H1 (cell line): ENCODE results near the gene CCDC196. TPM values are rescaled to one million over a fixed set of nuclear protein-coding genes. Genes with fewer than 3 reads are reported as not detected.

Experiments
- CTCF ChIA-PET: fragments of 300-600 bp; sonication (Branson Sonifier 250); formaldehyde crosslinking; loops from one replicate; lab custom pipeline; 2021; ENCODE audit not compliant: partially characterized antibody; lab: Charles Lee
- POLR2A ChIA-PET: fragments of 300-600 bp; sonication (Branson Sonifier 250); formaldehyde crosslinking; loops from one replicate; lab custom pipeline; 2021; ENCODE audit warnings: inconsistent platforms; ENCODE audit not compliant: partially characterized antibody; lab: Charles Lee
- DNase-seq, 2 experiments: peaks; one replicate each; pipeline versions ENCODE4 v3.0.0 to v3.0.0-alpha.2; 2010 to 2022; ENCODE audit warnings: low spot score in 2 of 2, low read depth in 1 of 2, mixed read lengths in 1 of 2
- FAIRE-seq: peaks from 2 replicates; lab custom pipeline; 2011; peaks lifted over from hg19 to GRCh38; lab: Jason Lieb, UNC
- H2AFZ ChIP-seq: 2 replicates; pipeline ENCODE4 v1.8.1; 2012; ENCODE audit warnings: low read length, inconsistent platforms
- H2AK5ac ChIP-seq: 2 replicates; pipeline ENCODE4 v1.6.1; 2013; ENCODE audit warnings: low read depth, low read length
- H2BK120ac ChIP-seq: replicated peaks from 2 replicates; pipeline ENCODE3; 2013; ENCODE audit warnings: low read depth, low read length, inconsistent platforms
- H2BK12ac ChIP-seq: 2 replicates; pipeline ENCODE4 v1.6.1; 2013; ENCODE audit warnings: low read depth, low read length
- H2BK15ac ChIP-seq: 2 replicates; pipeline ENCODE4 v1.6.1; 2013; ENCODE audit warnings: low read length
- H2BK20ac ChIP-seq: 2 replicates; pipeline ENCODE4 v1.6.1; 2013; ENCODE audit warnings: low read length
- H2BK5ac ChIP-seq: 2 replicates; pipeline ENCODE4 v1.6.1; 2013; ENCODE audit warnings: low read depth, low read length
- H3K14ac ChIP-seq: 2 replicates; pipeline ENCODE4 v1.6.1; 2013; ENCODE audit warnings: inconsistent platforms; ENCODE audit not compliant: insufficient read length
- H3K18ac ChIP-seq: 2 replicates; pipeline ENCODE4 v1.6.1; 2013; ENCODE audit warnings: low read length; ENCODE audit errors: extremely low read depth
- H3K23ac ChIP-seq: 2 replicates; pipeline ENCODE4 v1.6.1; 2013; ENCODE audit warnings: inconsistent platforms; ENCODE audit not compliant: insufficient read length
- H3K23me2 ChIP-seq: 2 replicates; pipeline ENCODE4 v1.6.1; 2013; ENCODE audit warnings: low read depth, low read length
- H3K27ac ChIP-seq: 2 replicates; pipeline ENCODE4 v1.6.1; 2011; ENCODE audit warnings: low read depth, low read length, inconsistent platforms
- H3K27me3 ChIP-seq, 4 experiments: replicated peaks in 1 of 4; 1 replicate in 1 of 4; 2 replicates in 3 of 4; pipeline versions ENCODE4 v1.6.1 to v1.8.1; 2011 to 2013; ENCODE audit warnings: low read length in 3 of 4, mild to moderate bottlenecking in 3 of 4, inconsistent platforms in 2 of 4, mixed read lengths in 2 of 4, moderate library complexity in 1 of 4; ENCODE audit not compliant: control insufficient read depth in 3 of 4, insufficient read depth in 3 of 4; ENCODE audit errors: extremely low read depth in 1 of 4
- H3K36me3 ChIP-seq, 4 experiments: 2 replicates each; pipeline versions ENCODE4 v1.6.1 to v1.8.1; 2011 to 2013; ENCODE audit warnings: mild to moderate bottlenecking in 4 of 4, low read length in 3 of 4, moderate library complexity in 2 of 4, control low read depth in 1 of 4, inconsistent platforms in 1 of 4; ENCODE audit not compliant: insufficient read depth in 4 of 4, control insufficient read depth in 2 of 4
- H3K4ac ChIP-seq: replicated peaks from 2 replicates; pipeline ENCODE3; 2013; ENCODE audit warnings: low read length, low read depth, mixed read lengths, inconsistent platforms; ENCODE audit not compliant: insufficient read length
- H3K4me1 ChIP-seq, 4 experiments: replicated peaks in 1 of 4; 1 replicate in 1 of 4; 2 replicates in 3 of 4; pipeline versions ENCODE4 v1.6.1 to v1.8.1; 2011 to 2013; ENCODE audit warnings: low read length in 3 of 4, inconsistent platforms in 2 of 4, mixed read lengths in 1 of 4; ENCODE audit not compliant: insufficient read depth in 4 of 4, control insufficient read depth in 3 of 4
- H3K4me2 ChIP-seq, 2 experiments: 2 replicates each; pipeline versions ENCODE4 v1.6.1 to v1.8.1; 2011 to 2013; ENCODE audit warnings: low read depth in 2 of 2, low read length in 2 of 2, control low read depth in 1 of 2, inconsistent platforms in 1 of 2, mild to moderate bottlenecking in 1 of 2; ENCODE audit not compliant: insufficient read depth in 1 of 2
- H3K4me3 ChIP-seq, 4 experiments: fragments of 200-600, 300-600 bp in 1 of 4; sonication (generic), shearing (Covaris generic), sonication (Bioruptor Twin) in 1 of 4; 2 replicates each; pipeline versions ENCODE4 v1.5.1 to v1.8.1; 2011 to 2016; ENCODE audit warnings: low read length in 4 of 4, low read depth in 3 of 4, control low read depth in 2 of 4, inconsistent platforms in 2 of 4, mild to moderate bottlenecking in 2 of 4, mixed read lengths in 1 of 4, moderate library complexity in 1 of 4; ENCODE audit not compliant: insufficient read depth in 2 of 4; ENCODE audit errors: extremely low read depth in 1 of 4
- H3K56ac ChIP-seq: replicated peaks from 2 replicates; pipeline ENCODE3; 2013; ENCODE audit warnings: low read depth, mild to moderate bottlenecking, mixed read lengths, low read length, inconsistent platforms; ENCODE audit not compliant: insufficient read length
- H3K79me1 ChIP-seq: 2 replicates; pipeline ENCODE4 v1.6.1; 2013; ENCODE audit warnings: low read depth, low read length, control low read depth
- H3K79me2 ChIP-seq, 2 experiments: 2 replicates each; pipeline versions ENCODE4 v1.6.1 to v1.8.1; 2012 to 2013; ENCODE audit warnings: low read length in 2 of 2, mild to moderate bottlenecking in 2 of 2, inconsistent platforms in 1 of 2; ENCODE audit not compliant: insufficient read depth in 2 of 2, control insufficient read depth in 1 of 2
- H3K9ac ChIP-seq, 4 experiments: replicated peaks in 1 of 4; 1 replicate in 1 of 4; 2 replicates in 3 of 4; pipeline versions ENCODE4 v1.6.1 to v1.8.1; 2011 to 2013; ENCODE audit warnings: low read depth in 3 of 4, low read length in 3 of 4, control low read depth in 2 of 4, mild to moderate bottlenecking in 2 of 4, moderate library complexity in 2 of 4, inconsistent platforms in 1 of 4; ENCODE audit errors: extremely low read depth in 1 of 4
- H3K9me3 ChIP-seq, 2 experiments: 2 replicates each; pipeline versions ENCODE4 v1.6.1 to v1.8.1; 2012 to 2013; ENCODE audit warnings: mild to moderate bottlenecking in 2 of 2, moderate library complexity in 2 of 2, control low read depth in 1 of 2, inconsistent platforms in 1 of 2, low read depth in 1 of 2, low read length in 1 of 2, mixed read lengths in 1 of 2; ENCODE audit not compliant: insufficient read depth in 2 of 2
- H4K20me1 ChIP-seq, 2 experiments: replicated peaks in 1 of 2; 2 replicates each; pipeline versions ENCODE3 to v1.8.1; 2011 to 2013; ENCODE audit warnings: inconsistent platforms in 2 of 2, low read length in 2 of 2, mild to moderate bottlenecking in 1 of 2; ENCODE audit not compliant: insufficient read depth in 2 of 2, control insufficient read depth in 1 of 2
- H4K5ac ChIP-seq: 2 replicates; pipeline ENCODE4 v1.6.1; 2013; ENCODE audit warnings: low read length, low read depth, mixed read lengths, inconsistent platforms; ENCODE audit not compliant: insufficient read length
- H4K8ac ChIP-seq: 2 replicates; pipeline ENCODE4 v1.8.0; 2013; ENCODE audit warnings: mild to moderate bottlenecking, moderate library complexity, low read length, inconsistent platforms; ENCODE audit not compliant: insufficient read depth; ENCODE audit errors: extremely low read depth
- H4K91ac ChIP-seq: replicated peaks from 2 replicates; pipeline ENCODE3; 2013; ENCODE audit warnings: low read length, mixed read lengths, inconsistent platforms; ENCODE audit not compliant: insufficient read length
- BACH1 ChIP-seq: IDR thresholded peaks from 2 replicates; pipeline ENCODE4 v1.6.1; 2012; ENCODE audit warnings: low read length, improper control_type of control experiment
- BRCA1 ChIP-seq: IDR thresholded peaks from 2 replicates; pipeline ENCODE4 v1.6.1; 2012; ENCODE audit warnings: low read depth, low read length, improper control_type of control experiment
- CBX5 ChIP-seq: fragments of 300-800, 300-1000 bp; sonication (generic); IDR thresholded peaks from 2 replicates; pipeline ENCODE4 v1.7.1; 2016; ENCODE audit warnings: antibody characterized with exemption, low read length, low read depth
- CHD1 ChIP-seq: IDR thresholded peaks from 2 replicates; pipeline ENCODE4 v1.6.1; 2012; ENCODE audit warnings: low read depth, low read length, improper control_type of control experiment
- CREB1 ChIP-seq: IDR thresholded peaks from 2 replicates; pipeline ENCODE4 v1.6.1; 2012; ENCODE audit warnings: inconsistent platforms
- EGR1 ChIP-seq: IDR thresholded peaks from 2 replicates; pipeline ENCODE4 v1.6.1; 2011; ENCODE audit warnings: low read depth, low read length, borderline replicate concordance
- FOSL1 ChIP-seq: IDR thresholded peaks from 2 replicates; pipeline ENCODE4 v1.6.1; 2011; ENCODE audit warnings: mild to moderate bottlenecking, low read depth, low read length, moderate library complexity; ENCODE audit not compliant: insufficient read depth
- KDM5A ChIP-seq: fragments of 200-600 bp; IDR thresholded peaks from 2 replicates; pipeline ENCODE4 v1.7.1; 2012; ENCODE audit warnings: mild to moderate bottlenecking, low read length, inconsistent platforms, mixed read lengths
- NRF1 ChIP-seq: IDR thresholded peaks from 2 replicates; pipeline ENCODE4 v1.6.1; 2011; ENCODE audit warnings: mild to moderate bottlenecking, low read depth, low read length, improper control_type of control experiment
- POU5F1 ChIP-seq: IDR thresholded peaks from 2 replicates; pipeline ENCODE4 v1.6.1; 2011; ENCODE audit warnings: low read depth, mild to moderate bottlenecking, low read length, moderate library complexity
- RAD21 ChIP-seq, 2 experiments: IDR thresholded peaks in 1 of 2; conservative IDR thresholded peaks in 1 of 2; 2 replicates each; pipeline ENCODE4 v1.6.1; 2011; ENCODE audit warnings: low read depth in 2 of 2, low read length in 2 of 2, improper control_type of control experiment in 1 of 2, inconsistent platforms in 1 of 2, mild to moderate bottlenecking in 1 of 2, moderate library complexity in 1 of 2
- RNF2 ChIP-seq: fragments of 200-900, 300-1000 bp; sonication (generic); IDR thresholded peaks from 2 replicates; pipeline ENCODE4 v1.7.1; 2016; ENCODE audit warnings: borderline replicate concordance, low read depth, mild to moderate bottlenecking, antibody characterized with exemption, low read length; ENCODE audit not compliant: poor library complexity, severe bottlenecking; ENCODE audit errors: missing control alignments
- SAP30 ChIP-seq: fragments of 300-600 bp; sonication (generic); IDR thresholded peaks from 2 replicates; pipeline ENCODE4 v1.7.1; 2012; ENCODE audit warnings: low read length, moderate library complexity, mild to moderate bottlenecking, inconsistent platforms; ENCODE audit not compliant: insufficient read depth, insufficient replicate concordance
- SIX5 ChIP-seq: IDR thresholded peaks from 2 replicates; pipeline ENCODE4 v1.6.1; 2011; ENCODE audit warnings: mild to moderate bottlenecking, low read depth, low read length
- SP1 ChIP-seq: IDR thresholded peaks from 2 replicates; pipeline ENCODE4 v1.6.1; 2011; ENCODE audit warnings: low read depth, low read length
- SP2 ChIP-seq: IDR thresholded peaks from 2 replicates; pipeline ENCODE4 v1.6.1; 2012; ENCODE audit warnings: mild to moderate bottlenecking, low read length, inconsistent platforms
- SP4 ChIP-seq: IDR thresholded peaks from 2 replicates; pipeline ENCODE4 v1.6.1; 2012; ENCODE audit warnings: low read length, inconsistent platforms
- polyA plus RNA-seq, 7 experiments: library from polyadenylated mRNA; depleted of rRNA in 3 of 7; stranded (reverse) in 5 of 7; unstranded in 2 of 7; fragments of >200 nt in 5 of 7; fragments of 200-250 nt in 2 of 7; gene quantifications; 1 replicate in 5 of 7; 2 replicates in 1 of 7; 4 replicates in 1 of 7; pipeline versions ENCODE4 v1.2.1 to v1.2.3, GENCODE V29; 2011 to 2013; ENCODE audit warnings: missing spikeins in 2 of 7, mixed read lengths in 2 of 7
- total RNA-seq: library from RNA; stranded (reverse); fragmentation: NEBNext Ultra II Directional; extraction: Animal tissue kit (Norgen Biotek cat#: 25700); gene quantifications from 2 replicates; pipeline ENCODE4 v1.2.1, GENCODE V29; 2021

CCDC196 gene
- total and polyA plus RNA-seq, 2 of the 8 experiments (the other 6 are each of a cell fraction or from before 2014, with no cell fraction given), result not detected

- FAIRE-seq (no peak), DNase-seq (no peak)
- no peak overlapping the region for H2AK5ac ChIP-seq
- no peak overlapping the region for H3K18ac ChIP-seq
- CTCF ChIA-PET, result interaction anchor here (0.7 kb wide), 1 partner anchor 513 kb away, joined by 3 read pairs; no protein-coding TSS in a partner anchor
- no peak overlapping the region for H3K4ac ChIP-seq
- H3K27ac ChIP-seq, result no peak overlapping the region
- H4K91ac ChIP-seq, result no peak overlapping the region
- H3K23me2 ChIP-seq, result no peaks in the 10 kb centered on the region
- H4K5ac ChIP-seq, result no peak overlapping the region
- peaks cover 14 to 24% of the 10 kb centered on the region in 2 experiments for H3K9me3 ChIP-seq
- H4K8ac ChIP-seq, result no peak overlapping the region
- no peak overlapping the region for H2BK12ac ChIP-seq
- peaks cover 0 to 3% (median 0%) of the 10 kb centered on the region in 4 experiments; a peak in 2 of 8 replicates for H3K36me3 ChIP-seq
- no peak overlapping the region for H3K4me3 ChIP-seq
- H2BK120ac ChIP-seq, result no peak overlapping the region
- no peak overlapping the region for H3K4me2 ChIP-seq
- H3K56ac ChIP-seq, result no peak overlapping the region
- POLR2A ChIA-PET, result interaction anchor here (0.7 kb wide), 1 partner anchor 145 kb away, joined by 3 read pairs; no protein-coding TSS in a partner anchor
- H3K23ac ChIP-seq, result no peak overlapping the region
- H4K20me1 ChIP-seq, result no peaks in the 10 kb centered on the region
- H3K79me1 ChIP-seq, result no peaks in the 10 kb centered on the region
- H3K79me2 ChIP-seq, result no peaks in the 10 kb centered on the region
- H3K9ac ChIP-seq, result no peak overlapping the region
- no peak overlapping the region for H3K14ac ChIP-seq
- no peak overlapping the region for H2AFZ ChIP-seq
- H2BK15ac ChIP-seq, result no peak overlapping the region
- H3K27me3 ChIP-seq, result no peaks in the 10 kb centered on the region
- H2BK20ac ChIP-seq, result no peak overlapping the region
- H3K4me1 ChIP-seq, result no peaks in the 10 kb centered on the region
- H2BK5ac ChIP-seq, result no peak overlapping the region
- TF ChIP-seq RAD21 (IDR thresholded peaks at IDR 0.05 in 1 of 2, conservative IDR thresholded peaks at IDR 0.05 in 1 of 2; ENCODE audit: low read depth in 2 of 2, low read length in 2 of 2) (no peak), SP1 (no peak), SAP30 (no peak), EGR1 (no peak), POU5F1 (no peak), CBX5 (no peak), BRCA1 (no peak), RNF2 (no peak), KDM5A (no peak), CREB1 (no peak), CHD1 (no peak), BACH1 (no peak), SP4 (no peak), NRF1 (no peak), SIX5 (no peak), SP2 (no peak), FOSL1 (no peak)
These were observed 13.9 kb upstream of the CCDC196 start for GRCh38 chr14:66472251-66472650.
